Measurements from ENCODE around the gene UBA1.

DNA sequence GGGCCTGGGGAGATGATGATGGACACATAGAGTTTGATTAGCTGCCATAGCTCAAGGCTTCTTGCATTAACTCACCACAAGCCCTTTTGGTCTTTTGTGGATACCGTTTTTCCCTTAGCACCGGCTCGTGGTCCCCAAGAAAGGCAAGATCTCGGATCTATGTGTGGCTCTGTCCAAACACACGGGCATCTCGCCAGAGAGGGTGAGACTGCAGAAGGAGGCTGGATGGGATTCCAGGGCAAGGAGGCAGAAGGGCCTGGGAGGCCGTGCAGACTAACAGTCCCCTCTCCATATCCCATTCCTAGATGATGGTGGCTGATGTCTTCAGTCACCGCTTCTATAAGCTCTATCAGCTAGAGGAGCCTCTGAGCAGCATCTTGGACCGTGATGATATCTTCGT lies 48.7 kb downstream of the UBA1 start:
- TF ChIP-seq, protein P1, sequence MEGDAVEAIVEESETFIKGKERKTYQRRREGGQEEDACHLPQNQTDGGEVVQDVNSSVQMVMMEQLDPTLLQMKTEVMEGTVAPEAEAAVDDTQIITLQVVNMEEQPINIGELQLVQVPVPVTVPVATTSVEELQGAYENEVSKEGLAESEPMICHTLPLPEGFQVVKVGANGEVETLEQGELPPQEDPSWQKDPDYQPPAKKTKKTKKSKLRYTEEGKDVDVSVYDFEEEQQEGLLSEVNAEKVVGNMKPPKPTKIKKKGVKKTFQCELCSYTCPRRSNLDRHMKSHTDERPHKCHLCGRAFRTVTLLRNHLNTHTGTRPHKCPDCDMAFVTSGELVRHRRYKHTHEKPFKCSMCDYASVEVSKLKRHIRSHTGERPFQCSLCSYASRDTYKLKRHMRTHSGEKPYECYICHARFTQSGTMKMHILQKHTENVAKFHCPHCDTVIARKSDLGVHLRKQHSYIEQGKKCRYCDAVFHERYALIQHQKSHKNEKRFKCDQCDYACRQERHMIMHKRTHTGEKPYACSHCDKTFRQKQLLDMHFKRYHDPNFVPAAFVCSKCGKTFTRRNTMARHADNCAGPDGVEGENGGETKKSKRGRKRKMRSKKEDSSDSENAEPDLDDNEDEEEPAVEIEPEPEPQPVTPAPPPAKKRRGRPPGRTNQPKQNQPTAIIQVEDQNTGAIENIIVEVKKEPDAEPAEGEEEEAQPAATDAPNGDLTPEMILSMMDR (IDR thresholded peaks at IDR 0.05) = no peak
- TF ChIP-seq POLR2A (IDR thresholded peaks at IDR 0.05) = no peak
